COLO829 (cell line): ENCODE results near the gene PRDX5.

Experiments
- DNase-seq: peaks from one replicate; pipeline ENCODE4 v3.0.0; 2012; ENCODE audit warnings: low spot score

PRDX5 gene

GRCh38 chr11:64324692-64325469 is 7.0 kb downstream of the PRDX5 start:
- no peak for DNase-seq

- DNase-seq, result no peak
These were observed 9.5 kb downstream of the PRDX5 start for GRCh38 chr11:64327375-64327774.

GRCh38 chr11:64327993-64328392 is 10.1 kb downstream of the PRDX5 start:
- no peak for DNase-seq

GRCh38 chr11:64330888-64331287 is 13.0 kb downstream of the PRDX5 start:
- DNase-seq, result no peak

- peak; percentile 77 for DNase-seq
These were observed 13.8 kb downstream of the PRDX5 start for GRCh38 chr11:64331569-64332371.

- no peak for DNase-seq
These were observed 15.6 kb downstream of the PRDX5 start for GRCh38 chr11:64333556-64333955.

GRCh38 chr11:64334764-64335735 is 17.1 kb downstream of the PRDX5 start:
- peak; percentile 41 for DNase-seq

GRCh38 chr11:64337538-64338249 is 19.8 kb downstream of the PRDX5 start:
- no peak for DNase-seq

GRCh38 chr11:64338716-64339115 is 20.8 kb downstream of the PRDX5 start:
- DNase-seq, result no peak

- DNase-seq, result no peak
These were observed 21.4 kb downstream of the PRDX5 start for GRCh38 chr11:64339286-64339685.

GRCh38 chr11:64339754-64340408 is 22.0 kb downstream of the PRDX5 start, which contains the start of gene CCDC88B:
TSS of gene CCDC88B (plus strand) at chr11:64340204. CDS start at chr11:64340267, 63 bp downstream.
- DNase-seq, result no peak

GRCh38 chr11:64340671-64341335 is 22.9 kb downstream of the PRDX5 start:
- DNase-seq, result no peak

GRCh38 chr11:64341429-64341828 is 23.5 kb downstream of the PRDX5 start:
- DNase-seq, result no peak

- peak; percentile 92 for DNase-seq
These were observed 24.2 kb downstream of the PRDX5 start for GRCh38 chr11:64341851-64342791.

- peak; percentile 32 for DNase-seq
These were observed 25.2 kb downstream of the PRDX5 start for GRCh38 chr11:64342869-64343745.

- no peak for DNase-seq
These were observed 26.0 kb downstream of the PRDX5 start for GRCh38 chr11:64343767-64344559.

- no peak for DNase-seq
These were observed 26.9 kb downstream of the PRDX5 start for GRCh38 chr11:64344787-64345186.
